ENCODE results near the gene CELF3. TPM values are rescaled to one million over a fixed set of nuclear protein-coding genes. Genes with fewer than 3 reads are reported as not detected.

Gene CELF3
- total and polyA plus RNA-seq, 2 of the 4 experiments (the other 2 are of a cell fraction) = not detected

DNA sequence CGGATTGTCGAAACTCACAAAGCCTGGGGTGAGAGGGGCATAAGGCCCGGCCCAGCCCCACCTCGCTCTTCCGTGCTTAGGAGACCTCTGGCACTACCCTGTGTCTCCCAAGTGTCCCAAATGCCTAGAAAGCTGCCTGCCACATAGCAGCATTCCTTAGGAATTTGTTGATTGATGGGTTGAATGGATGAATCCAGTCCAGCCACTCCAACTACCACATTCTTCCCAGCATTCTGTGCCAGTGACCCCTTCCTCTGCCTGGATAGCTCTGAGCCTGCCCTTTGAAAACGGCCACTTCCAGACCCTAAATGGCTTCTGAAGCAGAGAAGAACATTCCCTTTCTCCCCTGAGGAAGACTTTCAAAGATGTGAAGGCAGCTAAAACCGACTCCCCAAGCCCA is 11.5 kb downstream of the CELF3 start:
- H2BK20ac ChIP-seq (ENCODE audit: low read depth, low read length) = no peak overlapping the region
- H2BK15ac ChIP-seq (ENCODE audit: low read depth, low read length) = no peak overlapping the region
- no TSS peak for BruUV-seq (replicated peaks)
- intact Hi-C loops (cut with micrococcal nuclease) = no loop called here
- no peaks in the 10 kb centered on the region for H3K9me3 ChIP-seq (ENCODE audit: control insufficient read depth, insufficient read depth, low read length)
- ChIA-PET CTCF (no interaction called here), POLR2A (ENCODE audit: unreplicated experiment) (no interaction called here)
- H3K4ac ChIP-seq (ENCODE audit: low read depth, low read length) = no peak overlapping the region
- no peak overlapping the region for H4K5ac ChIP-seq (ENCODE audit: low read depth, low read length)
- H2BK120ac ChIP-seq (ENCODE audit: low read depth, low read length) = no peak overlapping the region
- H3K9me1 ChIP-seq (ENCODE audit: insufficient read depth, low read length) = no peaks in the 10 kb centered on the region
- in situ Hi-C loops (cut with MboI; ENCODE audit: low sequenced_read_pairs) = no loop called here
- no peak overlapping the region for H3K9ac ChIP-seq (ENCODE audit: low read depth, low read length)
- H3K27me3 ChIP-seq (ENCODE audit: control insufficient read depth, insufficient read depth, low read length) = peaks cover 3% of the 10 kb centered on the region; the same call in 1 of the 2 replicates
- H2AK9ac ChIP-seq (replicated peaks; ENCODE audit: low read depth, low read length, poor library complexity) = no peak overlapping the region
- no peak overlapping the region for H3K56ac ChIP-seq (ENCODE audit: extremely low read depth, insufficient read depth, low read length)
- H3K36me3 ChIP-seq (ENCODE audit: control insufficient read depth, insufficient read depth, low read length) = peaks cover 11% of the 10 kb centered on the region
- no peaks in the 10 kb centered on the region for H3K4me1 ChIP-seq (ENCODE audit: control insufficient read depth, insufficient read depth, low read length)
- H4K8ac ChIP-seq (ENCODE audit: low read depth in 2 of 2, low read length in 2 of 2) = no peak overlapping the region
- no peak for ATAC-seq (ENCODE audit: low read depth)
- H2BK5ac ChIP-seq (ENCODE audit: low read depth, low read length, poor library complexity, severe bottlenecking) = no peak overlapping the region
- no peak overlapping the region for H2AK5ac ChIP-seq (ENCODE audit: low read depth, low read length)
- H3K23ac ChIP-seq (ENCODE audit: low read depth, low read length) = no peak overlapping the region
- no peak overlapping the region for H4K91ac ChIP-seq (ENCODE audit: insufficient read depth, low read depth, low read length)
- dilution Hi-C loops (cut with HindIII; ENCODE audit: low sequenced_read_pairs, unreplicated experiment) = no loop called here
- no peak overlapping the region for H3K4me2 ChIP-seq (ENCODE audit: low read depth, low read length)
- TF ChIP-seq RFX5 (IDR thresholded peaks at IDR 0.05; ENCODE audit: low read depth, low read length) (no peak), CEBPB (IDR thresholded peaks at IDR 0.05; ENCODE audit: low read depth, low read length) (no peak), BHLHE40 (IDR thresholded peaks at IDR 0.05; ENCODE audit: low read depth, low read length) (no peak), POLR2A (IDR thresholded peaks at IDR 0.05; ENCODE audit: low read depth, low read length) (no peak), NFE2L2 (IDR thresholded peaks at IDR 0.05; ENCODE audit: low read depth, low read length) (no peak), MAZ (IDR thresholded peaks at IDR 0.05; ENCODE audit: borderline replicate concordance, low read depth, low read length) (no peak)
- no peak overlapping the region for H3K4me3 ChIP-seq (ENCODE audit: insufficient read depth, low read depth, low read length)
- no peaks in the 10 kb centered on the region for H3K79me1 ChIP-seq (ENCODE audit: low read depth in 1 of 2, low read length in 2 of 2)
- no peak for DNase-seq
- H3K27ac ChIP-seq (ENCODE audit: insufficient read depth, low read length) = no peak overlapping the region
- 86% methylated on average over 1 of the region's 7 CpGs; no CpG with 5 or more reads in 1 of the 2 experiments for WGBS, 2 experiments (ENCODE audit: extremely low coverage in 2 of 2, insufficient read length in 1 of 2)
- H2AFZ ChIP-seq (replicated peaks; ENCODE audit: low read length, poor library complexity) = no peak overlapping the region
- no peak overlapping the region for H3K14ac ChIP-seq (replicated peaks; ENCODE audit: low read depth, low read length)
- H4K20me1 ChIP-seq (ENCODE audit: insufficient read depth, low read length) = no peaks in the 10 kb centered on the region; the same call in 1 of the 2 replicates
- H3K18ac ChIP-seq (ENCODE audit: low read depth, low read length) = no peak overlapping the region
